K562 (cell line): Measurements from ENCODE around the gene LONRF2. TPM values are rescaled to one million over a fixed set of nuclear protein-coding genes. Genes with fewer than 3 reads are reported as not detected.

Source experiments
- ATAC-seq: fragments of 200-7000 bp; cut with Tn5 transposase; 3 replicates; pipeline ENCODE4 v1.9.1; 2020; ENCODE audit warnings: moderate library complexity
- BruUV-seq: library from RNA; stranded (reverse); fragments of 400-500 nt; replicated peaks from 2 replicates; lab custom pipeline; 2021; lab: Mats Ljungman, UMichigan
- CTCF ChIA-PET: fragments of 300-600 bp; formaldehyde crosslinking; extraction: SDS; loops from one replicate; lab custom pipeline; 2021; ENCODE audit warnings: low intra/inter-chr PET ratio; lab: Yijun Ruan, JAX
- POLR2A ChIA-PET: fragments of 300-600, 350-650 bp; sonication (Branson Sonifier 250); formaldehyde crosslinking; extraction: SDS; loops from one replicate; lab custom pipeline; 2021; ENCODE audit warnings: antibody characterized with exemption, inconsistent platforms; lab: Yijun Ruan, JAX
- DNase-seq, 4 experiments: peaks; one replicate each; pipeline versions ENCODE4 v3.0.0 to v3.0.0-alpha.2; 2011 to 2018; ENCODE audit warnings: low spot score in 3 of 4, mixed read lengths in 3 of 4; ENCODE audit errors: extremely low read depth in 1 of 4
- FAIRE-seq: peaks from 2 replicates; lab custom pipeline; 2011; peaks lifted over from hg19 to GRCh38; lab: Jason Lieb, UNC
- H2AFZ ChIP-seq: 2 replicates; pipeline ENCODE4 v1.6.0; 2011; ENCODE audit warnings: low read depth, low read length, control low read depth, inconsistent platforms
- H3K27ac ChIP-seq: fragments of 200-600 bp; 3 replicates; pipeline ENCODE4 v1.8.0; 2011; ENCODE audit warnings: low read depth, mild to moderate bottlenecking, control low read depth, inconsistent platforms, low read length, moderate library complexity, mixed read lengths; ENCODE audit errors: extremely low read depth
- H3K27me3 ChIP-seq, 2 experiments: fragments of 300-600 bp in 1 of 2; 2 replicates in 1 of 2; 3 replicates in 1 of 2; pipeline versions ENCODE4 v1.6.0 to v1.8.0; 2011; ENCODE audit warnings: inconsistent platforms in 2 of 2, low read length in 2 of 2, mild to moderate bottlenecking in 1 of 2, mixed read lengths in 1 of 2, moderate library complexity in 1 of 2; ENCODE audit not compliant: control insufficient read depth in 2 of 2, insufficient read depth in 2 of 2
- H3K36me3 ChIP-seq: fragments of 300-600 bp; 3 replicates; pipeline ENCODE4 v1.8.0; 2011; ENCODE audit warnings: mild to moderate bottlenecking, low read length, inconsistent platforms; ENCODE audit not compliant: control insufficient read depth, insufficient read depth
- H3K4me1 ChIP-seq, 2 experiments: fragments of 200-600 bp in 1 of 2; replicated peaks in 1 of 2; 2 replicates in 1 of 2; 3 replicates in 1 of 2; pipeline versions ENCODE4 v1.5.1 to v1.8.0; 2011; ENCODE audit warnings: inconsistent platforms in 2 of 2, low read length in 2 of 2, mild to moderate bottlenecking in 1 of 2, mixed read lengths in 1 of 2, moderate library complexity in 1 of 2; ENCODE audit not compliant: control insufficient read depth in 2 of 2, insufficient read depth in 2 of 2
- H3K4me2 ChIP-seq: 2 replicates; pipeline ENCODE4 v1.6.1; 2011; ENCODE audit warnings: low read length, control low read depth, inconsistent platforms, mixed read lengths; ENCODE audit not compliant: insufficient read depth
- H3K4me3 ChIP-seq: fragments of 200-600 bp; sonication (generic), shearing (Covaris generic); 2 replicates; pipeline ENCODE4 v1.5.1; 2016; ENCODE audit warnings: control low read depth, inconsistent platforms
- H3K79me2 ChIP-seq: fragments of 200-600 bp; 3 replicates; pipeline ENCODE4 v1.8.0; 2011; ENCODE audit warnings: low read length, inconsistent platforms; ENCODE audit not compliant: control insufficient read depth, insufficient read depth
- H3K9ac ChIP-seq, 2 experiments: 2 replicates each; pipeline versions ENCODE4 v1.6.0 to v1.6.1; 2011; ENCODE audit warnings: low read depth in 2 of 2, low read length in 2 of 2, control low read depth in 1 of 2, inconsistent platforms in 1 of 2, mild to moderate bottlenecking in 1 of 2, mixed read lengths in 1 of 2; ENCODE audit not compliant: insufficient read depth in 1 of 2
- H3K9me1 ChIP-seq: one replicate; pipeline ENCODE4 v1.6.0; 2011; ENCODE audit warnings: inconsistent platforms, mild to moderate bottlenecking, low read length, moderate library complexity; ENCODE audit not compliant: control insufficient read depth, insufficient read depth
- H3K9me3 ChIP-seq: replicated peaks from 2 replicates; pipeline ENCODE4 v1.5.1; 2011; ENCODE audit warnings: low read depth, low read length, inconsistent platforms; ENCODE audit not compliant: control insufficient read depth, insufficient read depth
- H4K20me1 ChIP-seq: replicated peaks from 2 replicates; pipeline ENCODE4 v1.6.1; 2011; ENCODE audit warnings: low read length, inconsistent platforms, mixed read lengths; ENCODE audit not compliant: control insufficient read depth, insufficient read depth
- CTCF ChIP-seq, 3 experiments: IDR thresholded peaks in 2 of 3; conservative IDR thresholded peaks in 1 of 3; 2 replicates each; pipeline ENCODE4 v1.5.1; 2011 to 2012; ENCODE audit warnings: low read length in 3 of 3, mild to moderate bottlenecking in 3 of 3, control low read depth in 2 of 3, improper control_type of control experiment in 1 of 3, inconsistent platforms in 1 of 3, low read depth in 1 of 3, mixed read lengths in 1 of 3, moderate library complexity in 1 of 3; ENCODE audit not compliant: insufficient read depth in 2 of 3
- NFIC ChIP-seq: fragments of 450-650 bp; IDR thresholded peaks from 2 replicates; pipeline ENCODE4 v1.6.1; 2017; ENCODE audit warnings: mild to moderate bottlenecking, inconsistent platforms
- YBX1 ChIP-seq: fragments of 450-650 bp; IDR thresholded peaks from 2 replicates; pipeline ENCODE4 v1.7.1; 2016; ENCODE audit warnings: mild to moderate bottlenecking
- ZBTB11 ChIP-seq, 3 experiments: fragments of 200-800 bp in 1 of 3; fragments of 250-450 bp in 1 of 3; fragments of 450-650 bp in 1 of 3; sonication (Bioruptor Pico) in 1 of 3; sonication (Bioruptor generic) in 1 of 3; formaldehyde crosslinking in 1 of 3; IDR thresholded peaks; 2 replicates each; pipeline versions ENCODE4 v1.6.1 to v1.8.0; 2016 to 2022; ENCODE audit warnings: mild to moderate bottlenecking in 2 of 3, missing genetic modification characterization in 2 of 3, missing compliant biosample characterization in 1 of 3, moderate library complexity in 1 of 3
- ZBTB40 ChIP-seq, 2 experiments: fragments of 450-650 bp in 1 of 2; sonication (generic) in 1 of 2; formaldehyde crosslinking in 1 of 2; IDR thresholded peaks; 2 replicates each; pipeline versions ENCODE4 v1.7.1 to v1.9.0; 2016 to 2022; ENCODE audit warnings: inconsistent platforms in 1 of 2, mild to moderate bottlenecking in 1 of 2, missing genetic modification reagents in 1 of 2
- WGBS: fragments of 100-300 bp; shearing (Covaris generic); methylation state at CpG from one replicate; pipeline ENCODE4 v1.1.6; 2016; ENCODE audit warnings: low coverage, mixed read lengths; ENCODE audit not compliant: insufficient coverage; ENCODE audit errors: missing lambda C conversion rate; 5-methylcytosine and 5-hydroxymethylcytosine counted together
- in situ Hi-C: fragments of 300-500 bp; cut with MboI; formaldehyde crosslinking; loops from 4 replicates; pipeline ENCODE4 v1.15.0; 2018; ENCODE audit warnings: inconsistent platforms, mixed read lengths
- intact Hi-C: fragments of 100-400 bp; cut with micrococcal nuclease; formaldehyde crosslinking; loops from 2 replicates; pipeline ENCODE4 v1.14.2; 2022
- polyA plus RNA-seq, 8 experiments: library from polyadenylated mRNA; depleted of rRNA in 4 of 8; stranded (reverse) in 5 of 8; unstranded in 3 of 8; fragments of >200 nt; fragmentation: Nextera tagmentation in 2 of 8; fragmentation: Illumina TruSeq in 1 of 8; extraction: Ambion mirVana in 2 of 8; extraction: Trizol in 1 of 8; gene quantifications; 2 replicates each; pipeline versions ENCODE4 v1.2.1 to v1.2.3, GENCODE V29; 2011 to 2014; ENCODE audit warnings: inconsistent platforms in 1 of 8, missing spikeins in 1 of 8
- total RNA-seq, 7 experiments: library from RNA; depleted of rRNA in 6 of 7; stranded (reverse); fragments of >200 nt in 6 of 7; fragmentation: Illumina TruSeq in 2 of 7; extraction: Trizol in 2 of 7; gene quantifications; 2 replicates each; pipeline versions ENCODE4 v1.2.1 to v1.2.3, GENCODE V29; 2011 to 2021; ENCODE audit warnings: low replicate concordance in 1 of 7

LONRF2 gene
- total and polyA plus RNA-seq, 9 of the 15 experiments (the other 6 are each of a cell fraction or from before 2014, with no cell fraction given) = 0.35 to 5.0 (median 2.7) TPM

- Histone ChIP-seq H2AFZ (no peak overlapping the region), H3K36me3 (no peaks in the 10 kb centered on the region), H3K4me1 (no peaks in the 10 kb centered on the region), H3K4me2 (no peak overlapping the region), H3K4me3 (no peak overlapping the region), H3K9me1 (no peaks in the 10 kb centered on the region), H3K9me3 (no peaks in the 10 kb centered on the region), H4K20me1 (no peaks in the 10 kb centered on the region; the same call in 1 of the 2 replicates), H3K27me3 (peaks cover 22 to 74% of the 10 kb centered on the region in 2 experiments; a peak in 3 of 5 replicates), H3K79me2 (no peaks in the 10 kb centered on the region), H3K9ac (no peak overlapping the region), H3K27ac (no peak overlapping the region)
- in situ Hi-C loops (loop anchor here (25.0 kb wide), 1 partner anchor 526 kb away; no protein-coding TSS in a partner anchor), intact Hi-C loops (no loop called here)
- no TSS peak for BruUV-seq
- WGBS = 1% methylated on average over 8 of the region's 8 CpGs
- no peak for FAIRE-seq
- DNase-seq = no peak
- no peak for ATAC-seq
- CTCF ChIA-PET = interaction anchor here (0.6 kb wide), 1 partner anchor 43 kb away, joined by 3 read pairs; no protein-coding TSS in a partner anchor
- POLR2A ChIA-PET = no interaction called here
- TF ChIP-seq ZBTB11 (CRISPR knock-in tag; IDR thresholded peaks at IDR 0.05) (no peak), NFIC (no peak), CTCF (IDR thresholded peaks at IDR 0.05 in 2 of 3, conservative IDR thresholded peaks at IDR 0.05 in 1 of 3; ENCODE audit: insufficient read depth in 2 of 3, low read depth in 1 of 3, low read length in 3 of 3) (no peak), YBX1 (no peak), ZBTB40 (IDR thresholded peaks at IDR 0.05) (no peak), ZBTB40 (CRISPR knock-in tag; IDR thresholded peaks at IDR 0.05) (no peak)
These were observed 83.8 kb downstream of the LONRF2 start for GRCh38 chr2:100238471-100238870.
